GM10266 (cell line): ENCODE measurements around the gene ARHGAP15.

Experiments used
- DNase-seq: peaks from one replicate; pipeline ENCODE4 v3.0.0; 2012; ENCODE audit errors: extremely low spot score
- TF ChIP-seq, protein P1 (sequence below): IDR thresholded peaks from 2 replicates; pipeline ENCODE4 v1.5.1; 2012; ENCODE audit warnings: mild to moderate bottlenecking, low read depth; ENCODE audit not compliant: control insufficient read depth, insufficient read depth; ENCODE audit errors: missing control alignments

ARHGAP15 gene

DNA sequence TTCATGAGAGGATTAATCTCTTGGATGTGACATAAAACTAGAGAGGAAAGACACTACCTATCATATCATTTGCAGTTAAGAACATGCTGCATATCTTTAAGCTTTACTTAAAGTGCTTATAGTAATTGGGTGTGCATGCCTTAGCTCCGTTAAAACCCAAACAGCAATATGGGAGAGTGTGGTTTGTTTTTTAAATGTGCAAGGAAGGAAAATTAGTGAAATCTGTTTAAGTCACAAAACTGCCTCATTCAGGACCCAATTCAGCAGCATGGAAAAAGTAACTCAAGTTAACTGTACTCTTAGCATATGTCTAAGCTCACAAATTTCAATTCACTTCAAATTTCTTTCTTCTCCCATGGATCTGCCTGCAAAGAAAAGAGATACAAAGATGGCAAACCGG is 182.2 kb downstream of the ARHGAP15 start:
- DNase-seq = no peak
- TF ChIP-seq, protein P1, sequence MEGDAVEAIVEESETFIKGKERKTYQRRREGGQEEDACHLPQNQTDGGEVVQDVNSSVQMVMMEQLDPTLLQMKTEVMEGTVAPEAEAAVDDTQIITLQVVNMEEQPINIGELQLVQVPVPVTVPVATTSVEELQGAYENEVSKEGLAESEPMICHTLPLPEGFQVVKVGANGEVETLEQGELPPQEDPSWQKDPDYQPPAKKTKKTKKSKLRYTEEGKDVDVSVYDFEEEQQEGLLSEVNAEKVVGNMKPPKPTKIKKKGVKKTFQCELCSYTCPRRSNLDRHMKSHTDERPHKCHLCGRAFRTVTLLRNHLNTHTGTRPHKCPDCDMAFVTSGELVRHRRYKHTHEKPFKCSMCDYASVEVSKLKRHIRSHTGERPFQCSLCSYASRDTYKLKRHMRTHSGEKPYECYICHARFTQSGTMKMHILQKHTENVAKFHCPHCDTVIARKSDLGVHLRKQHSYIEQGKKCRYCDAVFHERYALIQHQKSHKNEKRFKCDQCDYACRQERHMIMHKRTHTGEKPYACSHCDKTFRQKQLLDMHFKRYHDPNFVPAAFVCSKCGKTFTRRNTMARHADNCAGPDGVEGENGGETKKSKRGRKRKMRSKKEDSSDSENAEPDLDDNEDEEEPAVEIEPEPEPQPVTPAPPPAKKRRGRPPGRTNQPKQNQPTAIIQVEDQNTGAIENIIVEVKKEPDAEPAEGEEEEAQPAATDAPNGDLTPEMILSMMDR = no peak

DNA sequence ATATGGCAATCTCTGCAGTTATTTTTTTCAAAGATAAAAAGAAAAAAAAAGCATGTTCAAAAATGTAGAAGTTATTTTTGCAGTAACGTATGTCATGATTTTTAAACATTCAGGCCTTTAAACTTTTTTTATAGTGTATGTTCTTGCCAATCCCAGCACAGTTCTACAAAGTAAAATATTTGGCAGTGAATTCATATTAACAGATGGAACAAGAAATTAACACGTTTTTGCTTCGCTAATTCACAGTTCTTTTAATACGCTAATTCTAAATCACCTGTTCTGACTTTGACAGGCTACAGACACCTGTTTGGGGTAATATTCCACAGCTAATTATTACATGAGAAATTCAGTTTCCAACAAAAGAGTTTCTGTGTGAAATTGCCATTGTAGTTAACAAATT is 183.2 kb downstream of the ARHGAP15 start:
- DNase-seq = no peak
- TF ChIP-seq, protein P1 = no peak

DNA sequence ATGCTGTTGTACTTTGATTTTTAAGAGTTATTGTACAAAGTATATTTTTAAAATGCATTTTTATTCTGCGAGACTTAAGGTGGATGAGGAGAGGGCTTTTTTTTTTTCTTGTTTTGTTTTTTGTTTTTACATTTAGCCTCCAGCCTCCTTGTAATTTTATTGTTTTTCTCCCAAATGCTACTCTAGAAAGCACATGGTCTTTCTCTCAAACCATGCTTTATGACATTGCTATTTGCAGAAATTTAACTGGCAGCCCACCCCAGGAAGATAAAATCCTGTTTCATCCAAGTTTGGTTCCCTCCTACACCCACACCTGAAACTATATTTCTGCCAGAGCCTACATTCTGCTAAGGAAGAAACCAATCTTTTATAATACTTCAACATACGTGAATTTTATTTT is 184.6 kb downstream of the ARHGAP15 start:
- TF ChIP-seq, protein P1 = no peak
- no peak for DNase-seq

DNA sequence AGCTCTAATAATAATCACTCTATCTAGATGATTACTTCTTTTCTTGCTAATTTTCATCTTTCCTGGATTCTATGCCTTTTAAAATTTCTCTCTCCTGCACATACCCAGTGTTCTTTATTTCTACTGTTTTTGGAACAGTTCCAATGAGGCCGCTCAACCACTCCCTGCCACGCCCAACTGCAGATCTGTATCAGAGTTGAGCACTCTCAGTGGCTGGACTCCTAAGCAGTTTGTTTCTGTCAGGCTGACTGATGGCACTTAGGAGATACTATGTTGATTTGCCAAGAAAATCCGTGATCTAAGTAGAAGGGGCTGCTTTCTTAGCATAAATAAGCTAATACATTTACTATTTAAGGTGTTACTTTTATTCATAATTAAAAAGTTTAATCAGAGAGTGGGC is 192.8 kb downstream of the ARHGAP15 start:
- TF ChIP-seq, protein P1 = no peak
- DNase-seq = no peak

DNA sequence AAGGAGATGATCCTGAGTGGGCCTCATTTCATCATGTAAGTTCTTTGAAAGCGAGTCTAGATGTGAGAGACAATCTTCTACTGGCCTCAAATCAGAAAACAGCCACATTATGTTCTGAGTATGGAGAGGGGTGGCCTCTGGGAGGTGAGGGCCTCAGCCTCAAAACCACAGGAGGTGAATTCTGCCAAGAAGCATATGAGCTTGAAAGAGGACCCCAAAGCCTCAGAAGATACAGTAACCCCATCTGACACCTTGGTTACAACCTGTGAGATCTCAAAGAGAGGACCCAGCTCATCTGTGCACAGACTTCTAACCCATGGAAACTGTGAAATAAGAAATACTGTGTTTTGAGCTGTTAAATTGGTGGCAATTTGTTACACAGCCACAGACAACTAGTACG is 200.1 kb downstream of the ARHGAP15 start:
- TF ChIP-seq, protein P1 = no peak
- no peak for DNase-seq

DNA sequence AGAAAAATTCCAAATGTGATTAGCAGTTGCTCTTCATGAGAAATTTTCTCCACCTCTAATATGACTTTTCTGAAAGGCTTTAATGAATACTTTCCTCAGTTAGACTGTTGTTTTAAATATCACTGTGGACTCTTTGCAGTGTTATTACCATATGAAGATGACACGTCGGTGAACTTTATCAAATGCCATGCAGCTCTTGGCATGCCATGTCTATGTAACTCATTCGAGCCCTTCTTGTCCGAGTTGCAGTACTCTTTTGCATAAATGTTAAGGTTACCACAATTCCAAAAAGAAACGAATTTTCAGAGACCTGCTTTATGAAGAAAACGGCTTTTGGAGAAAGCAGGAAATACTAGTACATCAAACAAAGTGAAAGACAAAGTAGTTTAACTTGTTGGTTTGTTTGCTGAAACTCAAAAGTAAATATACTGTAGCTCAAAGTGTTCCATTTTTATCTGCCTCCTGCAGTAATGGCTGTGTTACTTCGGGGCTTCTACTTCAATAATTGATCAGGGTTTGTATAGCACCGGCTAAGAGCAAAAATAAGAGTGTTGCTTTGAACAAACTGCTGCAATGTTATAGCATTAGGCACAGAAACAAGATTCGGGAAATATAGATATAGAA is 204.1 kb downstream of the ARHGAP15 start:
- DNase-seq = no peak
- TF ChIP-seq, protein P1 = no peak

DNA sequence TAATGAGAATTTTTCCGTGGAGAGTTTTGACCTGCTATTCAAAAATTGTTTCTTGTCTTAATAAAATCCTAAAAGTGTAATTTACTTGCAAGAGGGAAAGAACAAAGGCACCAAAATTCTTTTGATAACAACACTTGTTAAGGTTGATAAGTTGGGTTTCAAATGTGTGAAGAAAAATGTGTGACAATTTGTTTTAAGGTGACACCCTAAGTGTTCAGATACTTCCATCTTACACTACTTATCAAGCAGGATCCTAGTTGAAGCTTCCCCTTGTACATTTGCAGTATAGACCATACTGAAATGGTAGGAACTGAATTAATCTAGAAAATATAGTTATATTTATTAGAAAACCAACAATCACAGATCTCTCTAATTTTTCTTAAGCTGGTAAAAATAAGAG is 204.6 kb downstream of the ARHGAP15 start:
- TF ChIP-seq, protein P1 = no peak
- no peak for DNase-seq
